SK-N-MC (cell line): ENCODE measurements around the gene TBC1D20.

Experiments
- DNase-seq: peaks from one replicate; pipeline ENCODE4 v3.0.0-alpha.2; 2011; ENCODE audit warnings: low read depth, low spot score
- H3K27ac ChIP-seq: fragments of 200-600 bp; sonication (generic); 2 replicates; pipeline ENCODE4 v1.5.1; 2016; ENCODE audit warnings: mixed run types
- H3K36me3 ChIP-seq: fragments of 200-600 bp; sonication (generic); 2 replicates; pipeline ENCODE4 v1.6.1; 2017; ENCODE audit warnings: antibody characterized with exemption, low read length, mixed read lengths; ENCODE audit not compliant: insufficient read depth
- H3K4me3 ChIP-seq: fragments of 200-600 bp; sonication (generic); 2 replicates; pipeline ENCODE4 v1.5.1; 2016
- H3K9ac ChIP-seq: fragments of 200-600 bp; sonication (generic); 2 replicates; pipeline ENCODE4 v1.8.0; 2017; ENCODE audit warnings: mixed run types, mixed read lengths; ENCODE audit not compliant: insufficient read length
- H3K9me3 ChIP-seq: fragments of 200-600 bp; sonication (generic); 2 replicates; pipeline ENCODE4 v1.6.1; 2017; ENCODE audit warnings: low read depth, mild to moderate bottlenecking, antibody characterized with exemption, low read length, moderate library complexity, mixed read lengths
- EZH2 ChIP-seq: fragments of 200-600 bp; sonication (generic); IDR thresholded peaks from one replicate; pipeline ENCODE4 v1.6.1; 2017; ENCODE audit warnings: antibody characterized with exemption
- FOXP2 ChIP-seq: optimal IDR thresholded peaks from 2 replicates; pipeline ENCODE3; 2011; ENCODE audit warnings: mild to moderate bottlenecking, moderate library complexity; ENCODE audit not compliant: insufficient read depth; ENCODE audit errors: extremely low read length, control extremely low read depth
- POLR2AphosphoS5 ChIP-seq: IDR thresholded peaks from 2 replicates; pipeline ENCODE4 v1.6.1; 2012; ENCODE audit warnings: mild to moderate bottlenecking, low read depth, low read length, borderline replicate concordance

TBC1D20 gene

GRCh38 chr20:403582-403957 is 58.8 kb downstream of the TBC1D20 start:
- H3K27ac ChIP-seq: no peak overlapping the region
- no peak for DNase-seq
- TF ChIP-seq EZH2 (no peak), POLR2AphosphoS5 (no peak), FOXP2 (no peak)
- no peak overlapping the region for H3K4me3 ChIP-seq
- H3K9ac ChIP-seq: no peak overlapping the region
- no peaks in the 10 kb centered on the region for H3K9me3 ChIP-seq
- no peaks in the 10 kb centered on the region for H3K36me3 ChIP-seq

- Histone ChIP-seq H3K9ac (no peak overlapping the region), H3K27ac (no peak overlapping the region), H3K4me3 (no peak overlapping the region), H3K36me3 (no peaks in the 10 kb centered on the region; the same call in 1 of the 2 replicates), H3K9me3 (no peaks in the 10 kb centered on the region)
- TF ChIP-seq EZH2: no peak
- DNase-seq: no peak
These were observed 59.3 kb downstream of the TBC1D20 start for GRCh38 chr20:402898-403581.

GRCh38 chr20:402496-402885 is 59.8 kb downstream of the TBC1D20 start:
- no peak for DNase-seq
- TF ChIP-seq EZH2: no peak
- TF ChIP-seq POLR2AphosphoS5: no peak
- TF ChIP-seq FOXP2: no peak
- Histone ChIP-seq H3K9ac (no peak overlapping the region), H3K9me3 (no peaks in the 10 kb centered on the region), H3K27ac (no peak overlapping the region), H3K36me3 (peaks cover 4% of the 10 kb centered on the region; the same call in 1 of the 2 replicates), H3K4me3 (no peak overlapping the region)

- no peak overlapping the region for H3K4me3 ChIP-seq
- peaks cover 10% of the 10 kb centered on the region; the same call in 1 of the 2 replicates for H3K36me3 ChIP-seq
- no peak overlapping the region for H3K27ac ChIP-seq
- no peak for TF ChIP-seq FOXP2
- TF ChIP-seq EZH2: no peak
- no peak for TF ChIP-seq POLR2AphosphoS5
- DNase-seq: no peak
- H3K9ac ChIP-seq: no peak overlapping the region
- no peaks in the 10 kb centered on the region for H3K9me3 ChIP-seq
These were observed 60.4 kb downstream of the TBC1D20 start for GRCh38 chr20:401682-402495.

- H3K9me3 ChIP-seq: no peaks in the 10 kb centered on the region
- TF ChIP-seq FOXP2 (no peak), EZH2 (no peak), POLR2AphosphoS5 (no peak)
- DNase-seq: no peak
- peaks cover 22% of the 10 kb centered on the region; the same call in 1 of the 2 replicates for H3K36me3 ChIP-seq
- no peak overlapping the region; the same call in 1 of the 2 replicates for H3K27ac ChIP-seq
- H3K9ac ChIP-seq: no peak overlapping the region
- H3K4me3 ChIP-seq: no peak overlapping the region
These were observed 61.7 kb downstream of the TBC1D20 start for GRCh38 chr20:400454-401275.

GRCh38 chr20:400128-400453 is 62.2 kb downstream of the TBC1D20 start:
- no peak for TF ChIP-seq EZH2
- TF ChIP-seq POLR2AphosphoS5: no peak
- no peak for TF ChIP-seq FOXP2
- Histone ChIP-seq H3K9ac (no peak overlapping the region), H3K9me3 (no peaks in the 10 kb centered on the region), H3K36me3 (peaks cover 28% of the 10 kb centered on the region; the same call in 1 of the 2 replicates), H3K4me3 (no peak overlapping the region), H3K27ac (no peak overlapping the region; the same call in 1 of the 2 replicates)
- DNase-seq: no peak

GRCh38 chr20:399182-399707 is 63.1 kb downstream of the TBC1D20 start:
- no peak for DNase-seq
- H3K27ac ChIP-seq: no peak overlapping the region
- H3K36me3 ChIP-seq: peaks cover 37% of the 10 kb centered on the region; the same call in 1 of the 2 replicates
- no peak overlapping the region for H3K4me3 ChIP-seq
- H3K9ac ChIP-seq: no peak overlapping the region
- H3K9me3 ChIP-seq: no peaks in the 10 kb centered on the region
- no peak for TF ChIP-seq FOXP2
- TF ChIP-seq POLR2AphosphoS5: no peak
- no peak for TF ChIP-seq EZH2
